ENCODE data around the gene RAPSN. TPM values are rescaled to one million over a fixed set of nuclear protein-coding genes. Genes with fewer than 3 reads are reported as not detected.

RAPSN gene
- total and polyA plus RNA-seq, 2 of the 8 experiments (the other 6 are each of a cell fraction or from before 2014, with no cell fraction given), result 0.06 to 0.34 TPM

GRCh38 chr11:47496808-47497207 lies 47.9 kb upstream of the RAPSN start:
- H2AFZ ChIP-seq (ENCODE audit: low read length), result no peak overlapping the region
- H3K27ac ChIP-seq (ENCODE audit: low read depth, low read length), result no peak overlapping the region
- H3K27me3 ChIP-seq (replicated peaks in 1 of 4; ENCODE audit: control insufficient read depth in 3 of 4, extremely low read depth in 1 of 4, insufficient read depth in 3 of 4, low read length in 3 of 4), result no peaks in the 10 kb centered on the region
- no peak overlapping the region for H3K23ac ChIP-seq (ENCODE audit: insufficient read length)
- no peaks in the 10 kb centered on the region; the same call in 1 of the 2 replicates for H3K23me2 ChIP-seq (ENCODE audit: low read depth, low read length)
- H3K4ac ChIP-seq (replicated peaks; ENCODE audit: insufficient read length, low read depth, low read length), result no peak overlapping the region
- peaks cover 21% of the 10 kb centered on the region for H3K79me1 ChIP-seq (ENCODE audit: low read depth, low read length)
- H3K14ac ChIP-seq (ENCODE audit: insufficient read length), result no peak overlapping the region
- H2BK15ac ChIP-seq (ENCODE audit: low read length), result no peak overlapping the region
- no peak overlapping the region for H2BK5ac ChIP-seq (ENCODE audit: low read depth, low read length)
- no peak overlapping the region for H3K9ac ChIP-seq (replicated peaks in 1 of 4; ENCODE audit: extremely low read depth in 1 of 4, low read depth in 3 of 4, low read length in 3 of 4)
- H4K8ac ChIP-seq (ENCODE audit: extremely low read depth, insufficient read depth, low read length), result no peak overlapping the region
- H2BK120ac ChIP-seq (replicated peaks; ENCODE audit: low read depth, low read length), result no peak overlapping the region
- H3K4me1 ChIP-seq (replicated peaks in 1 of 4; ENCODE audit: control insufficient read depth in 3 of 4, insufficient read depth in 4 of 4, low read length in 3 of 4), result peaks cover 0 to 12% (median 2%) of the 10 kb centered on the region in 4 experiments; a peak in 4 of 7 replicates
- FAIRE-seq (no peak), DNase-seq (ENCODE audit: low read depth in 1 of 2, low spot score in 2 of 2) (no peak)
- POLR2A ChIA-PET (ENCODE audit: partially characterized antibody), result interaction anchor here (0.8 to 1.2 kb wide), 2 partner anchors 13 to 14 kb away, joined by 3 read pairs; no protein-coding TSS in a partner anchor
- H3K4me2 ChIP-seq (ENCODE audit: insufficient read depth in 1 of 2, low read depth in 2 of 2, low read length in 2 of 2), result no peak overlapping the region
- H3K79me2 ChIP-seq (ENCODE audit: control insufficient read depth in 1 of 2, insufficient read depth in 2 of 2, low read length in 2 of 2), result peaks cover 9 to 97% of the 10 kb centered on the region in 2 experiments
- CTCF ChIA-PET (ENCODE audit: partially characterized antibody), result interaction anchor here (0.6 to 1.2 kb wide), 2 partner anchors 23 to 55 kb away, joined by 3 to 4 read pairs; no protein-coding TSS in a partner anchor
- H3K18ac ChIP-seq (ENCODE audit: extremely low read depth, low read length), result no peak overlapping the region
- H4K20me1 ChIP-seq (replicated peaks in 1 of 2; ENCODE audit: control insufficient read depth in 1 of 2, insufficient read depth in 2 of 2, low read length in 2 of 2), result peaks cover 4 to 18% of the 10 kb centered on the region in 2 experiments
- no peak overlapping the region for H3K56ac ChIP-seq (replicated peaks; ENCODE audit: insufficient read length, low read depth, low read length)
- no peak overlapping the region for H4K5ac ChIP-seq (ENCODE audit: insufficient read length, low read depth, low read length)
- no peak overlapping the region for H4K91ac ChIP-seq (replicated peaks; ENCODE audit: insufficient read length, low read length)
- peaks cover 0 to 13% (median 0%) of the 10 kb centered on the region in 4 experiments; a peak in 2 of 8 replicates for H3K36me3 ChIP-seq (ENCODE audit: control insufficient read depth in 2 of 4, insufficient read depth in 4 of 4, low read length in 3 of 4)
- no peaks in the 10 kb centered on the region for H3K9me3 ChIP-seq (ENCODE audit: insufficient read depth in 2 of 2, low read depth in 1 of 2, low read length in 1 of 2)
- no peak overlapping the region for H2AK5ac ChIP-seq (ENCODE audit: low read depth, low read length)
- no peak overlapping the region for H2BK20ac ChIP-seq (ENCODE audit: low read length)
- no peak overlapping the region for H3K4me3 ChIP-seq (ENCODE audit: extremely low read depth in 1 of 4, insufficient read depth in 2 of 4, low read depth in 3 of 4, low read length in 4 of 4)
- no peak overlapping the region for H2BK12ac ChIP-seq (ENCODE audit: low read depth, low read length)
- TF ChIP-seq CHD2 (IDR thresholded peaks at IDR 0.05; ENCODE audit: low read length) (no peak), SP2 (IDR thresholded peaks at IDR 0.05; ENCODE audit: low read length) (no peak)
